Stimulated activated CD8-positive, alpha-beta memory T cell treated with anti-CD3 and anti-CD28 coated beads, Interleukin-4, amount 100 ng/mL, for 1 hour (primary cell): Measurements from ENCODE around the gene BYSL.

ENCODE experiments used
- DNase-seq, 2 donors: peaks; one replicate each; pipeline ENCODE4 v3.0.0-alpha.2; 2020; ENCODE audit warnings: low read depth in 2 of 2, low spot score in 1 of 2

The BYSL gene

GRCh38 chr6:41974281-41974825 is 53.1 kb downstream of the BYSL start:
- no peak for DNase-seq

- no peak for DNase-seq
These were observed 54.0 kb downstream of the BYSL start for GRCh38 chr6:41975276-41975675.

GRCh38 chr6:41976794-41977484 is 55.6 kb downstream of the BYSL start:
- DNase-seq, result no peak
